A549 treated with GW870086 at 1 μM for 4 hours (cell line): ENCODE data around the gene OR6B1. TPM values are rescaled to one million over a fixed set of nuclear protein-coding genes. Genes with fewer than 3 reads are reported as not detected.

Experiments
- total RNA-seq: library from RNA; stranded (reverse); fragments of 200-300 nt; extraction: Qiagen RNA extraction; gene quantifications from 5 replicates; pipeline ENCODE4 v1.2.3, GENCODE V29; 2022; ENCODE audit warnings: low read depth

OR6B1 gene
- not detected in 5 replicates for total RNA-seq

DNA sequence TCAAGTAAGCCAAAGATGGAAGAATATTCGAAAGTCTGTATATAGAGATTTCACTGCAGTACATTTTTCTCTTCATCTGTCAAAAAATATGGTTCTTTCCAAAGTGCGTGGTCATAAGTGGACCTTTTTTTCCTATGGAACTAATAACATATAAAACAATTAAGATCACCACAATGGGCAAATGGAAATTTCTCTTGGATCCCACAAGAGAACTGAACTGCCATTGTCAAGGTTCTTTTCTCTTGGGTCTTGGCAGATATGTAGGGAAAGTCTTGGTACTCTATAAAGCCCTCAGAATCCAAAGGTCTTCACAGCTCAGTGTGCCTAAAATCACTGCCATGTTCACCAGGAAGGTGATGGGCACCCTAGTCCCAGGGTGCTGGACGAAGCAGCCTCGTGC is at the start of gene OR6B1:
TSS of gene OR6B1 (plus strand) at position 301 of the 400 bp plus-strand sequence. CDS start 3,677 bp downstream, outside the sequence.

DNA sequence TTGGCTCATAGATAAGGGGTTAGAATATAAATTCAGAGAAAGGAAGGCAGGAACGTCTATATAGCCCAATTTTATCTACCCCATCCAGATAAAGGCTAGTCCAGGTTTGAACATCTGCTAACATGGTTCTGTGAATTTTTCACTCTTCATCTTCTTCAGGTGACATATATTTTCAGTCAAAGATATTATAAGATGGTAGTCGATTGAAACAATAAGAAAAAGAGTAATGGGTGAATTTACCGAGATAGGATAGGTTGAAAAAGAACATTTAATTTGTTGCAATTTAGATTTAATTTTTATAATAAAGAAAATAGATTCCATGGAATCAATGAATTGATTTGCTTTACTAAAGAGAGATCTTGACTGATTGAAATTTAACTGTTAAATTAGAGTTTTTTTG is 45.6 kb upstream of the OR6B1 start, which contains the start of gene OR2F1:
TSS of gene OR2F1 (plus strand) at position 301 of the 400 bp plus-strand sequence. CDS start 5,127 bp downstream, outside the sequence.

DNA sequence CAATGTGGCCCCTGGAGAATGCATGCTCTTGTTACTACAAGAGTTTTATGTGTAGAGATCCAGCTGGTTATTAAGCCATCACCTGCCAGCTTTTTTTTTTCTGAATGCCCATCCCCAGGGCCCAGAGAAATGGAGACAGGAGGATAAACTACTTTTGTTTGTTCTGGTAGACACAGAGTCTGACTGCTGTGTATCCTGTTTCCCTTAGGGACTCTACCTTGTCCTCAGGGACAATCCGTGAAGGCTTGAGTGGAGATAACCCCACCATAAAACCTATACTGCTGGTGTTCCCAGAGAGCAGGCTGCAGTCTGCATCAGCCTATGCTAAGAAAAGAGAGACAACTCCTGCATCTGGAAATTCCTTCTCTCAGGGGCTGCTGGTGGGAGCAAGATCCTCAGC is 48.5 kb downstream of the OR6B1 start, which contains the start of gene OR2A5:
TSS of gene OR2A5 (plus strand) at position 301 of the 400 bp plus-strand sequence. CDS start 1,454 bp downstream, outside the sequence.

Other genes with a start within 250 kb of the OR6B1 start
- not detected in 5 replicates for gene CTAGE6, start 242.6 kb upstream of the OR6B1 start, total RNA-seq
- 12.6 to 21.0 TPM (median 16.3 TPM) in 5 replicates for gene TCAF1, start 98.1 kb upstream of the OR6B1 start, total RNA-seq
- not detected in 5 replicates for gene OR2F2, start 65.1 kb upstream of the OR6B1 start, total RNA-seq
- not detected in 5 replicates for gene OR2F1, start 45.5 kb upstream of the OR6B1 start, total RNA-seq
- not detected in 5 replicates for gene OR2A5, start 48.6 kb downstream of the OR6B1 start, total RNA-seq
- not detected in 5 replicates for gene OR2A25, start 69.5 kb downstream of the OR6B1 start, total RNA-seq
- not detected in 5 replicates for gene OR2A12, start 86.0 kb downstream of the OR6B1 start, total RNA-seq
- gene OR2A2, start 109.3 kb downstream of the OR6B1 start, total RNA-seq, result not detected in 5 replicates
- not detected in 5 replicates for gene OR2A14, start 122.9 kb downstream of the OR6B1 start, total RNA-seq
- gene CTAGE4, start 183.1 kb downstream of the OR6B1 start, total RNA-seq, result not detected in 5 replicates
- 0.25 to 0.49 TPM (median 0.33 TPM) in 5 replicates for gene ARHGEF35, start 195.5 kb downstream of the OR6B1 start, total RNA-seq
- not detected in 5 replicates for gene OR2A42, start 239.3 kb downstream of the OR6B1 start, total RNA-seq